Measurements from ENCODE around the gene SNORC.

Gene SNORC

DNA sequence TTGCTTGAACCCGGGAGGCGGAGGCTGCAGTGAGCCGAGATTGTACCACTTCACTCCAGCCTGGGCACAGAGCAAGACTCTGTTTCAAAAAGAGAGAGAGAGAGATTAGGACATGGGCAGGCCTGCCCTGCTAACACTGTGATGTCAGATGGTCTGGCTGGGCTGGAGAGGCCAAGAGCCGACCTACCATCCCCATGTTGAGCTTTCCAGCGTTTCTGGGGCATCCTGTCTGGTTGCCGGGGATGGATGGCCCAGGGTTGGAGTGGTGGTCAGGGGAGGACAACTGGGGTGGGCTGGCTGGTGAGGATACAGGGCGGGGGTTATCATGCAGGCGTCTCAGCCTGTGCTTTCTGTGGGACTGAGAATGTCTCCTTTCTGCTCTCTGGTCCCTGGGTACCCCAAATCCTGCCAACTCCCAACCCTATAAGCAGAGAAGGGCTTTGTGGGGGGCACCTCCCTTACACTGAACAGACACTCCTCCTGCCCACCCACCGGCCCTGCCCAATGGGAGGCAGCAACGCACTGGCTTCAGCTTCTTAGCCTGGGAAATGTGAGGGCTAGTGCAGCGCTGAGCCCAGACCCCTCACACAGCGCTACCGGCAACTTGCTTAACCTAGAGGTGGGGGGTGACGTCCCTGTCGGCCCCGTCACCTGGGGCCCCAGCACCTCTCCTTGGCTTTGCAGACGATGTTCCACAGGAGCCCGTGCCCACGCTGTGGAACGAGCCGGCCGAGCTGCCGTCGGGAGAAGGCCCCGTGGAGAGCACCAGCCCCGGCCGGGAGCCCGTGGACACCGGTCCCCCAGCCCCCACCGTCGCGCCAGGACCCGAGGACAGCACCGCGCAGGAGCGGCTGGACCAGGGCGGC is 5.4 kb downstream of the SNORC start:
- H3K4me3 ChIP-seq (ENCODE audit: low read depth, low read length), result no peak overlapping the region
- DNase-seq (ENCODE audit: low read depth), result no peak
- TF ChIP-seq MYC (IDR thresholded peaks at IDR 0.05; ENCODE audit: low read depth, low read length), result no peak
- TF ChIP-seq, protein P1, sequence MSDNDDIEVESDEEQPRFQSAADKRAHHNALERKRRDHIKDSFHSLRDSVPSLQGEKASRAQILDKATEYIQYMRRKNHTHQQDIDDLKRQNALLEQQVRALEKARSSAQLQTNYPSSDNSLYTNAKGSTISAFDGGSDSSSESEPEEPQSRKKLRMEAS (IDR thresholded peaks at IDR 0.05; ENCODE audit: low read depth, low read length), result no peak
- no peak for TF ChIP-seq POLR2A (IDR thresholded peaks at IDR 0.05; ENCODE audit: extremely low read depth, insufficient read length)
- TF ChIP-seq, protein P2, sequence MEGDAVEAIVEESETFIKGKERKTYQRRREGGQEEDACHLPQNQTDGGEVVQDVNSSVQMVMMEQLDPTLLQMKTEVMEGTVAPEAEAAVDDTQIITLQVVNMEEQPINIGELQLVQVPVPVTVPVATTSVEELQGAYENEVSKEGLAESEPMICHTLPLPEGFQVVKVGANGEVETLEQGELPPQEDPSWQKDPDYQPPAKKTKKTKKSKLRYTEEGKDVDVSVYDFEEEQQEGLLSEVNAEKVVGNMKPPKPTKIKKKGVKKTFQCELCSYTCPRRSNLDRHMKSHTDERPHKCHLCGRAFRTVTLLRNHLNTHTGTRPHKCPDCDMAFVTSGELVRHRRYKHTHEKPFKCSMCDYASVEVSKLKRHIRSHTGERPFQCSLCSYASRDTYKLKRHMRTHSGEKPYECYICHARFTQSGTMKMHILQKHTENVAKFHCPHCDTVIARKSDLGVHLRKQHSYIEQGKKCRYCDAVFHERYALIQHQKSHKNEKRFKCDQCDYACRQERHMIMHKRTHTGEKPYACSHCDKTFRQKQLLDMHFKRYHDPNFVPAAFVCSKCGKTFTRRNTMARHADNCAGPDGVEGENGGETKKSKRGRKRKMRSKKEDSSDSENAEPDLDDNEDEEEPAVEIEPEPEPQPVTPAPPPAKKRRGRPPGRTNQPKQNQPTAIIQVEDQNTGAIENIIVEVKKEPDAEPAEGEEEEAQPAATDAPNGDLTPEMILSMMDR (IDR thresholded peaks at IDR 0.05; ENCODE audit: low read depth, low read length), result no peak

DNA sequence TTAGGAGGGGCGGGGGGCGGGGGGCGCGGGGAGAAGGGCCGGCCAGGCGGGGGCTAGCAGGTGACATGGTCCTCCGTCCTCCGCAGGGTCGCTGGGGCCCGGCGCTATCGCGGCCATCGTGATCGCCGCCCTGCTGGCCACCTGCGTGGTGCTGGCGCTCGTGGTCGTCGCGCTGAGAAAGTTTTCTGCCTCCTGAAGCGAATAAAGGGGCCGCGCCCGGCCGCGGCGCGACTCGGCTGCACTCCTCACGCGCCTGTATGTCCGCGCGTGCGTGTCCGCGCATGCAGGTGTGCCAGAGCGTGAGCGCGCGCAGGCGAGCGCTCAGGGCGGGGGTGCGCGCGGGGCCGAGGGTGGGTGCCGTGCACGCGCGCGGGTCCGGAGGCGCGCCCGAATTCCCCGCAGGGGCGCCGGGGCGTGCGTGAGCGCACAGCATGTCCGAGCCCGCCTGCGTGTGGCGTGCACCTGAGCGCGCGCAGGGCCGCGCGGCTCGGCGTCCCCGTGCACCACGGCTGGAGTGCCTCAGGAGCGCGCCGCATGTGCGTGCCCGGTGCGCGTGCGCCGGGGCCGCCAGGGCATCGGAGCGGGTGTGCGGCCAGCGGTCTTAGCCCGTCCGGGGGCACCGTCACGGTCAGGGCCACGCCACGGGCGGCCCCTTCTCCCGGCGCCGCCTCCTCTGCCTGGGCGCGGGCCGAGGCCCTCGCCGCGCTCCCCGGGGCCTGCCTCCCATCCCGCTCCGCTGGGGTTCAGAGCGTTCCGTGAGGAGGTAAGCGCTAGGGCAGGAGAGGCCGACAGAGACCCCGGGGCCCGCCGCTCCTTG is 6.3 kb downstream of the SNORC start:
- no peak for DNase-seq (ENCODE audit: low read depth)
- TF ChIP-seq, protein P2 (IDR thresholded peaks at IDR 0.05; ENCODE audit: low read depth, low read length), result no peak
- TF ChIP-seq MYC (IDR thresholded peaks at IDR 0.05; ENCODE audit: low read depth, low read length), result no peak
- TF ChIP-seq, protein P1 (IDR thresholded peaks at IDR 0.05; ENCODE audit: low read depth, low read length), result no peak
- no peak for TF ChIP-seq POLR2A (IDR thresholded peaks at IDR 0.05; ENCODE audit: extremely low read depth, insufficient read length)
- no peak overlapping the region for H3K4me3 ChIP-seq (ENCODE audit: low read depth, low read length)

DNA sequence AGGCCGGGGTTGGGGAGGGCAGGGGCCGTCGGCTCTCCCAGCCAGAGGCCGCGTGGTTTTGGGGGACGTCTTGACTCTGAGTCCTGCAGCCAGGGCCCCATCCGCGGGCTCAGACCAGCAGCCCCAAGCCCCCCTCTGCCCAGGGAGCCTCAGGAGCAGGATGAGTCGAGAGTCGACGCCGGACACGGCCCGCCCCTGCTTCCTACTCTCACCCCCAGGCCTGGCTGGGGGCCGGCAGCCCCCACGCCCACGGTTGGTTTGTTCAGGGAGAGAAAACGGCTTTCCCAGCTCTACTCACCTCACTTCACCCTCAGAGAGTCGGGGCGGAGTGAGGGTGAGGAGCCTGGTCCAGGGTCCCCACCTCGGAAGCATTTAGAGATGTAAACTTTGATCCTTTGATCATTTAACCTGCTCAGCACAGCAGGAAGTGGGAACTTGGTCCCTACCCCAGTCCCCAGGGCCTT is 6.9 kb downstream of the SNORC start:
- TF ChIP-seq, protein P1 (IDR thresholded peaks at IDR 0.05; ENCODE audit: low read depth, low read length), result no peak
- TF ChIP-seq MYC (IDR thresholded peaks at IDR 0.05; ENCODE audit: low read depth, low read length), result no peak
- TF ChIP-seq, protein P2 (IDR thresholded peaks at IDR 0.05; ENCODE audit: low read depth, low read length), result no peak
- no peak for TF ChIP-seq POLR2A (IDR thresholded peaks at IDR 0.05; ENCODE audit: extremely low read depth, insufficient read length)
- no peak for DNase-seq (ENCODE audit: low read depth)
- H3K4me3 ChIP-seq (ENCODE audit: low read depth, low read length), result no peak overlapping the region

DNA sequence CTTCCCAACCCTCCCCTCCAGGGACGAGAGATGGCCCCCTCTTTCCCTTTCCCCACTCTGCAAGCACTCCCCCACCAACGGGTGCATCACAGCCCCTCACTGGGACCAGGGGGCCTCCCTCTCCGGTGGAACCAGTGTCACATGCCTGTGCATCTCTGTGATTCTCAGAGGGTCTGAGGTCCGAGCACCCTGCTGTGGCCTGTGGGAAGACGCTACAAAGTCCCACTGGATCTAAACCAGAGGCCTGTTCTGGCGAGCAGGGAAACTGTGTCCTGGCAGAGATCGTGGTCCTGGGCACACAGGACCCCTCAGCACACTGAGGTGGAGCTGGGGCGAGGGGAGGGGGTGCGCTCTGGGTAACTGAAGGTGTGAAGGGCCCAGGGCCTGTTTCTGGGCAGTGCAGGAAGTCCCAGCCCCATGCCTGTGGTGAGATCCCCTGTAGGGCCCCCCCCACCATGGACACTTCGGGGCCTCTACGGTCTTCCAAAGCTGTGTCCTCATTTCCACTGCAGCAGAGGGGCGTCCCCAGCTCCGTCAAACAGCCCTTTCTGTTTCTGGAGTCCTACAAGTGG is 8.0 kb downstream of the SNORC start:
- DNase-seq (ENCODE audit: low read depth), result no peak
- TF ChIP-seq MYC (IDR thresholded peaks at IDR 0.05; ENCODE audit: low read depth, low read length) (no peak), POLR2A (IDR thresholded peaks at IDR 0.05; ENCODE audit: extremely low read depth, insufficient read length) (no peak)
- TF ChIP-seq, protein P2 (IDR thresholded peaks at IDR 0.05; ENCODE audit: low read depth, low read length), result no peak
- TF ChIP-seq, protein P1 (IDR thresholded peaks at IDR 0.05; ENCODE audit: low read depth, low read length), result no peak
- H3K4me3 ChIP-seq (ENCODE audit: low read depth, low read length), result no peak overlapping the region

DNA sequence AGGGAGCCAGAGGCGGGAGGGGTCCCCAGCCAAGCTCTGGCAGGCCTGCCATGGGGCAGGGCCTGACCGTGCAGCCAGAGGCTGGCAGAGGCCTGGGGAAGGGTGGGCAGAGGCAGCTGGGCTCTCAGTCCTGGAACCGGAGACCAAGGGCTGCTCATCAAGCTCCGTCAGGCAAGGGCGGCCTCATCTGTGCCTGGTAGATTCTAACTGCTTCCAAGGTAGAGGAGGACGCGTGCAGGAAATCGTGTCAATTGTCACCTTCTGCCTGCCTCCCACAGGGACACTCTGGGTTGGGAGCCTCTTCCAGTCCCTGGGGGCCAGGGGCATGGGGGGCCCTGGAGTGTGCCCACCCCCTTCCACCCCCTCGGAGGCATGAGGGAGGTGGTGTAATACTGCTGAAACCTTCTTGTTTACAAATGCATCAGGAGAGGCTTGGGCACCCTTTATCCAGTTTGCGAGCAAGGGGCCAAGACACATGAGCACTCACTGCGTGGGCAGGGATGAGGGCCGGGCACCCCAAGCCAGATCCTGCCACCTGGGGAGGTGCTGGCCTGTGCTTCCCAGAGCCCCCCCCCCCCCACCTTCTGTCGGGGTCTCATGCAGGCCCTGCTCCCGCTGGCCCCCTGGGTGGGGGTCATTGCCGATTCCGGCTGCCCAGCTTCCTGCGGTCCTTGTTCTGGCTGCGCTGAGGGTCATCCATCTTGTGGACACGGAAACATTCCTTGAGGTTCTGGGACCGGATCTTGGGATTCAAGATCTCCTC is 9.0 kb downstream of the SNORC start:
- TF ChIP-seq, protein P2 (IDR thresholded peaks at IDR 0.05; ENCODE audit: low read depth, low read length), result no peak
- TF ChIP-seq POLR2A (IDR thresholded peaks at IDR 0.05; ENCODE audit: extremely low read depth, insufficient read length), result no peak
- DNase-seq (ENCODE audit: low read depth), result no peak
- H3K4me3 ChIP-seq (ENCODE audit: low read depth, low read length), result no peak overlapping the region
